Measurements from ENCODE around the gene FOXC1. TPM values are rescaled to one million over a fixed set of nuclear protein-coding genes. Genes with fewer than 3 reads are reported as not detected.

FOXC1 gene
- total RNA-seq, 1 experiment from 2014 or later, result not detected

DNA sequence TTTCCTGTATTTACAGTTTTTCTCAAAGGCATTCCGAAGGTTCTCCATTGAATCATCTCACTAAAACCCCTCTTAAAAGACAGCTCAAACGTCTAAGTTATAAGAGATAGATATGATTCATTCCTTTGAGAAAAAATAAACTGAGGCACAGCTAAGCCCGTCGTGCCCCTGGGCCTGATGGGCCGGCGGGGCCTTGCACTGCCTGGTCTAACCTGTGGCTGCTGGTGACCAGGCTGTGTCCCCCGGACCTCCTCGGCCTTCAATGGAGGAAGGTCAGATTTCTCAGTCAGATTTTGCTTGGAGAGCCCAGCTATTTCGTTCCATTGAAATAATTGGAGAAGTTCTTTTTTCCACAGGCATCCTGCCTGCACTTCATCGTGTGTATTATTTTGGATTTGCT lies 11.3 kb upstream of the FOXC1 start:
- no CpG with 5 or more reads among the region's 10 CpGs for WGBS (ENCODE audit: extremely low coverage, insufficient read length, low lambda C conversion rate)
- Histone ChIP-seq H2BK5ac (ENCODE audit: insufficient read length, low read length) (no peak overlapping the region), H2AK5ac (ENCODE audit: insufficient read length, low read length) (no peak overlapping the region), H3K18ac (ENCODE audit: insufficient read length, low read depth, low read length) (no peak overlapping the region), H2BK12ac (ENCODE audit: insufficient read length, low read depth, low read length) (no peak overlapping the region), H2BK15ac (ENCODE audit: low read depth, low read length) (no peak overlapping the region), H3K56ac (ENCODE audit: insufficient read length, low read depth, low read length) (no peak overlapping the region), H3K79me1 (ENCODE audit: insufficient read depth, low read depth, low read length, poor library complexity, severe bottlenecking) (no peaks in the 10 kb centered on the region), H4K91ac (ENCODE audit: insufficient read length, low read depth, low read length) (no peak overlapping the region), H2BK120ac (ENCODE audit: low read depth, low read length, poor library complexity, severe bottlenecking) (no peak overlapping the region), H3K27me3 (ENCODE audit: insufficient read depth, low read length) (peaks cover 4% of the 10 kb centered on the region), H3T11ph (ENCODE audit: low read length) (no peak overlapping the region), H3K23me2 (ENCODE audit: insufficient read length, low read depth, low read length, poor library complexity, severe bottlenecking) (no peaks in the 10 kb centered on the region), H3K4me1 (ENCODE audit: insufficient read depth, low read length) (no peaks in the 10 kb centered on the region), H3K4ac (ENCODE audit: low read depth, low read length) (no peak overlapping the region), H3K9ac (ENCODE audit: extremely low read depth, insufficient read length, low read length) (no peak overlapping the region), H2BK20ac (ENCODE audit: low read depth, low read length, poor library complexity, severe bottlenecking) (no peak overlapping the region), H4K20me1 (ENCODE audit: control insufficient read depth, insufficient read depth, insufficient read length) (no peaks in the 10 kb centered on the region), H3K9me3 (ENCODE audit: control insufficient read depth, low read depth, low read length) (no peaks in the 10 kb centered on the region), H3K79me2 (ENCODE audit: insufficient read depth, low read length) (no peaks in the 10 kb centered on the region), H3K14ac (ENCODE audit: insufficient read depth, low read length) (no peak overlapping the region), H3K23ac (ENCODE audit: insufficient read length, low read depth, low read length) (no peak overlapping the region), H3K27ac (ENCODE audit: insufficient read length, low read depth, low read length) (no peak overlapping the region), H4K8ac (replicated peaks; ENCODE audit: insufficient read length, low read depth, low read length) (no peak overlapping the region), H4K5ac (ENCODE audit: insufficient read length, low read depth, low read length) (no peak overlapping the region), H3K4me2 (ENCODE audit: insufficient read depth, insufficient read length, low read length) (no peak overlapping the region), H2AFZ (ENCODE audit: low read length) (no peak overlapping the region)
- DNase-seq, result no peak
- H3K27me3 Mint-ChIP-seq (ENCODE audit: low read depth), result peaks cover 65% of the 10 kb centered on the region
- no peak overlapping the region for H3K4me3 Mint-ChIP-seq
- no peak for TF ChIP-seq CTCF (conservative IDR thresholded peaks at IDR 0.05)
- no peak overlapping the region for H3K27ac Mint-ChIP-seq
- no peaks in the 10 kb centered on the region for H3K36me3 Mint-ChIP-seq (ENCODE audit: insufficient read depth in 1 of 3, low read depth in 3 of 3)
- H3K9me3 Mint-ChIP-seq, result no peaks in the 10 kb centered on the region
- peaks cover 13 to 19% of the 10 kb centered on the region in 2 experiments for H3K4me1 Mint-ChIP-seq

Measured in H9 (cell line).